ENCODE data around the gene PDZD2. TPM values are rescaled to one million over a fixed set of nuclear protein-coding genes. Genes with fewer than 3 reads are reported as not detected.
A peak's percentile ranks its signal among the peaks of the same experiment; 100 is the strongest.
"Not testable (repeated sequence)": the region's sequence is repeated elsewhere in the genome, so short reads cannot be mapped to it uniquely, and the experiment has no call there.

Gene PDZD2
- total and polyA plus RNA-seq, 7 donors, result 1.2 to 11.7 (median 7.1) TPM

DNA sequence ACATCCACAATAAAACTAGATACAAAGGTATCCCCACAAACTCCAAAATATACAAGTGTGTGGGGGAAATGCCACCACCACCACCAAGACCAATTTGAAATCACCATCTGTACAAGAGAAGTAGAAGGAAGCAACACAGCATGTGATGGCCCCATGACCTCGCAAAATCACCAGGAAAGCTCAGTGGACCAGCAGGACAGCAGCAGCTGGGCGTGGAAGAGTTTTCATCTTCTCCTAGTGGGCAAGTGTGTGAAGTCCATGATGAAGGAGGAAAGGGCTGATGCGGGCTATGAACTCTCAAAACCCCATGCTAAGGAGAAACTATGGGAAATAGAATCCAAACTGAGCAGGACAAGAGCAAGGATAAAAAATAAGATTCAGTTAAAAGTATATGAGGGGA, 477.1 kb downstream of the PDZD2 start:
- DNase-seq, result no peak
- Histone ChIP-seq H3K4me3 (no peak overlapping the region), H3K4me1 (peaks cover 0 to 7% (median 5%) of the 10 kb centered on the region in 4 donors), H3K27ac (peak overlapping the region in 1 of 4 donors; percentile 15), H3K27me3 (no peaks in the 10 kb centered on the region), H3K9me3 (no peaks in the 10 kb centered on the region), H3K36me3 (peaks cover 0 to 69% (median 22%) of the 10 kb centered on the region in 4 donors)
- intact Hi-C loops (cut with DNase I), result no loop called here
- TF ChIP-seq EP300 (IDR thresholded peaks at IDR 0.05) (no peak), POLR2AphosphoS5 (IDR thresholded peaks at IDR 0.05) (no peak)
- TF ChIP-seq, protein P1, sequence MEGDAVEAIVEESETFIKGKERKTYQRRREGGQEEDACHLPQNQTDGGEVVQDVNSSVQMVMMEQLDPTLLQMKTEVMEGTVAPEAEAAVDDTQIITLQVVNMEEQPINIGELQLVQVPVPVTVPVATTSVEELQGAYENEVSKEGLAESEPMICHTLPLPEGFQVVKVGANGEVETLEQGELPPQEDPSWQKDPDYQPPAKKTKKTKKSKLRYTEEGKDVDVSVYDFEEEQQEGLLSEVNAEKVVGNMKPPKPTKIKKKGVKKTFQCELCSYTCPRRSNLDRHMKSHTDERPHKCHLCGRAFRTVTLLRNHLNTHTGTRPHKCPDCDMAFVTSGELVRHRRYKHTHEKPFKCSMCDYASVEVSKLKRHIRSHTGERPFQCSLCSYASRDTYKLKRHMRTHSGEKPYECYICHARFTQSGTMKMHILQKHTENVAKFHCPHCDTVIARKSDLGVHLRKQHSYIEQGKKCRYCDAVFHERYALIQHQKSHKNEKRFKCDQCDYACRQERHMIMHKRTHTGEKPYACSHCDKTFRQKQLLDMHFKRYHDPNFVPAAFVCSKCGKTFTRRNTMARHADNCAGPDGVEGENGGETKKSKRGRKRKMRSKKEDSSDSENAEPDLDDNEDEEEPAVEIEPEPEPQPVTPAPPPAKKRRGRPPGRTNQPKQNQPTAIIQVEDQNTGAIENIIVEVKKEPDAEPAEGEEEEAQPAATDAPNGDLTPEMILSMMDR (IDR thresholded peaks at IDR 0.05), result no peak
- 87 to 94% methylated on average over 3 of the region's 3 CpGs for WGBS, 2 donors

DNA sequence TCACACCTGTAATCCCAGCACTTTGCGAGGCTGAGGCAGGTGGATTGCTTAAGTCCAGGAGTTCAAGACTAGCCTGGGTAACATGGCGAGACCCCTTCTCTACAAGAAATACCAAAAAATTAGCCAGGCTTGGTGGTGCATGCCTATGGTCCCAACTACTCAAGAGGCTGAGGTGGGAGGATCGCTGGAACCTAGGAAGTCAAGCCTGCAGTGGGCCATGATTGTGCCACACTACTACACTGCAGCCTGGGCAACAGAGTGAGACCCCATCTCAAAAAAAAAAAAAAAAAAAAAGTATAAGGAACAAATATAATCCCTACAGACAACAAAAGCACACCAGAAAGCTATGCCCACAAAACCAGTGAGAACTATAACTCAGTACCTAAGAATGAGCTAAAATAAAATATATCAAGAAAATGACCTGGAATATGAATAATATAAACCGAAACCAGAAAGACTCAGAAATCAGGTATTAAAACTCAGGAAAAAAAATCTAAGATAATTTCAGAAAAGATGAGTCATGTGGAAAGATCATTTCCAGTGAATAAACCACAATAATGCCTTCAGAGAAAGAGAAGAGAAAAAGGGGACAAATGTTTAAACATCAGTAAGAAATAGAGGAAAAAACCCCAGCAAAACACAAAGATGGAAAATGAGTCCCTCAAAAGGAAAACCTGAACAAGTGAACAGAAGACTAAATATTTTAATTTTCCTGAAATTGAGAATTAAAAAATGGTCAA, 477.8 kb downstream of the PDZD2 start:
- intact Hi-C loops (cut with DNase I), result no loop called here
- no peak overlapping the region for H3K4me3 ChIP-seq

DNA sequence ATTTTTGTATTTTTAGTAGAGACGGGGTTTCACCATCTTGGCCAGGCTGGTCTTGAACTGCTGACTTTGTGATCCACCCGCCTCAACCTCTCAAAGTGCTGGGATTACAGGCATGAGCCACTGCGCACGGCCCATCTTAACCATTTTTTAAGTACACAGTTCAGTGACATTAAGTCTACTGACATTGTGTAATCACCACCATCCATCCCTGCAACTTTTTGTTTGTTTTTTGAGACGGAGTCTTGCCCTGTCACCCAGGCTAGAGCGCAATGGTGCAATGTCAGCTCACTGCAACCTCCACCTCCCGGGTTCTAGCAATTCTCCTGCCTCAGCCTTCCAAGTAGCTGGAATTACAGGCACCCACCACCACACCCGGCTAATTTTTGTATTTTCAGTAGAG, 480.0 kb downstream of the PDZD2 start:
- H3K36me3 ChIP-seq, result peaks cover 0 to 76% (median 14%) of the 10 kb centered on the region in 4 donors
- H3K27me3 ChIP-seq; H3K27ac ChIP-seq; intact Hi-C loops (cut with DNase I); H3K9me3 ChIP-seq; H3K4me3 ChIP-seq; DNase-seq: not testable (repeated sequence)
- peaks cover 0 to 20% (median 12%) of the 10 kb centered on the region in 4 donors for H3K4me1 ChIP-seq
- WGBS, 2 donors, result 96% methylated on average over 8 of the region's 8 CpGs

More for the DNA sequence above, 477.8 kb downstream of the PDZD2 start:
- peak overlapping the region in 1 of 4 donors; percentile 15 for H3K27ac ChIP-seq
- H3K36me3 ChIP-seq, result peaks cover 0 to 69% (median 20%) of the 10 kb centered on the region in 4 donors
- 96% methylated on average over 4 of the region's 4 CpGs for WGBS, 2 donors
- no peaks in the 10 kb centered on the region for H3K27me3 ChIP-seq
- DNase-seq, result no peak
- no peaks in the 10 kb centered on the region for H3K9me3 ChIP-seq
- peaks cover 0 to 7% (median 5%) of the 10 kb centered on the region in 4 donors for H3K4me1 ChIP-seq
- TF ChIP-seq, protein P1 (IDR thresholded peaks at IDR 0.05), result no peak
- TF ChIP-seq POLR2A (IDR thresholded peaks at IDR 0.05), result no peak
- TF ChIP-seq POLR2AphosphoS5 (IDR thresholded peaks at IDR 0.05), result no peak
- no peak for TF ChIP-seq EP300 (IDR thresholded peaks at IDR 0.05)

DNA sequence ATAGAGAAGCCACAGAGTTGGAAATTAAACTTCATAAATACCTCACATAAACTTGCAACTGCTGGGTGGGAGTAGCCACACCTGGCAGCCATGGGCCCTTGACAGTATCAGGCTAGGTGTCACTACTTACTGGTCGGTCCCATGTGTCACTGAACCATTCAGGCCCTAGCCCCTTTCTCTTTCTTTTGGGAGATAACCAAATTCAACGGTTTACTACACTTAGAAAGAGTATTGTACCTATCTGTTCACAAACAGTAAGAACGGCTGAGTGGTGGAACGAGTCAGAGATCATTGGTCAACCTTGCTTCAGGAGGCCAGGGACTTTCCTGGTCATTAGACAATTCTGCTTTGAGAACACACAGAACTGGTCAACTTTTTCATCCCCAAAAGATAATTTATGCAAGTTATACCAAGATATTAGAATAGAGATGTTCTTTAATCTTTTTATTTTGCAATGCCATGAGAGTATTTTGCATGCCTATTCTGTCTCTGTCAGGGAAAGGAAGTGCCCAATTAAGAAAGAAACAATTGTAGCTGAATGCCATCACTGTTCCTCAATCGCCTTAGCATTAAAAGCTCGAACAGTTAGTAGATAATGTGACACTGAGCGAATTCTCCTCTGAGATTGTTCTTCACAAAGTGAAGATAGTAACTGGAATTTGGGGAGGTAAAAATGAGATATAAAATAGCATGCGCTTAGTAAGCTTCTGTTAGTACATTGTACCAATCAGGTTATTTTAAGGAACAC, 484.3 kb downstream of the PDZD2 start:
- 90 to 91% methylated on average over 8 of the region's 8 CpGs for WGBS, 2 donors
- peaks cover 0 to 77% (median 18%) of the 10 kb centered on the region in 4 donors for H3K36me3 ChIP-seq

More for the DNA sequence above, 484.3 kb downstream of the PDZD2 start:
- no peak overlapping the region for H3K27ac ChIP-seq
- H3K27me3 ChIP-seq, result no peaks in the 10 kb centered on the region
- no peak for DNase-seq
- intact Hi-C loops (cut with DNase I), result no loop called here
- peaks cover 0 to 51% (median 30%) of the 10 kb centered on the region in 4 donors for H3K4me1 ChIP-seq
- no peak overlapping the region for H3K4me3 ChIP-seq
- TF ChIP-seq POLR2AphosphoS5 (IDR thresholded peaks at IDR 0.05), result peak in 1 of 4 donors; percentile 10
- TF ChIP-seq, protein P1 (IDR thresholded peaks at IDR 0.05), result no peak
- no peaks in the 10 kb centered on the region for H3K9me3 ChIP-seq

Data from sigmoid colon (tissue), 7 donors.